ENCODE results near the gene MST1R. TPM values are rescaled to one million over a fixed set of nuclear protein-coding genes. Genes with fewer than 3 reads are reported as not detected.
"Not testable (repeated sequence)": the region's sequence is repeated elsewhere in the genome, so short reads cannot be mapped to it uniquely, and the experiment has no call there.

MST1R gene
- total RNA-seq, 1 donor from 2014 or later: 1.5 TPM

- Mint-ChIP-seq H3K4me3 (no peak overlapping the region), H3K9me3 (no peaks in the 10 kb centered on the region), H3K27me3 (no peaks in the 10 kb centered on the region), H3K4me1 (peaks cover 24% of the 10 kb centered on the region), H3K36me3 (ENCODE audit: low read depth) (peaks cover 10% of the 10 kb centered on the region), H3K27ac (no peak overlapping the region)
- no peak for DNase-seq
- intact Hi-C loops (cut with micrococcal nuclease): loop anchor here (5.0 kb wide), 1 partner anchor 139 kb away; the partner anchor contains the start of gene IP6K1
Observed at GRCh38 chr3:49926117-49926728, 22.6 kb upstream of the MST1R start.

- Mint-ChIP-seq H3K4me3 (no peak overlapping the region), H3K36me3 (ENCODE audit: low read depth) (peaks cover 10% of the 10 kb centered on the region), H3K9me3 (no peaks in the 10 kb centered on the region), H3K4me1 (peaks cover 24% of the 10 kb centered on the region), H3K27ac (no peak overlapping the region), H3K27me3 (no peaks in the 10 kb centered on the region)
- intact Hi-C loops (cut with micrococcal nuclease): loop anchor here (5.0 kb wide), 1 partner anchor 138 kb away; the partner anchor contains the start of gene IP6K1
- DNase-seq: no peak
Observed at GRCh38 chr3:49925485-49925884, 21.8 kb upstream of the MST1R start.

GRCh38 chr3:49924683-49925082, 21.0 kb upstream of the MST1R start:
- no peaks in the 10 kb centered on the region for H3K9me3 Mint-ChIP-seq
- H3K36me3 Mint-ChIP-seq (ENCODE audit: low read depth): peaks cover 13% of the 10 kb centered on the region
- H3K27ac Mint-ChIP-seq: no peak overlapping the region
- DNase-seq: no peak
- H3K4me1 Mint-ChIP-seq: peaks cover 21% of the 10 kb centered on the region
- H3K27me3 Mint-ChIP-seq: no peaks in the 10 kb centered on the region
- intact Hi-C loops (cut with micrococcal nuclease): loop anchor here (5.0 kb wide), 1 partner anchor 137 kb away; the partner anchor contains the start of gene IP6K1
- no peak overlapping the region for H3K4me3 Mint-ChIP-seq

GRCh38 chr3:49917806-49918590, 14.3 kb upstream of the MST1R start:
- intact Hi-C loops (cut with micrococcal nuclease); DNase-seq; H3K4me1 Mint-ChIP-seq; H3K36me3 Mint-ChIP-seq (ENCODE audit: low read depth); H3K27ac Mint-ChIP-seq; H3K27me3 Mint-ChIP-seq; H3K9me3 Mint-ChIP-seq; H3K4me3 Mint-ChIP-seq: not testable (repeated sequence)

GRCh38 chr3:49916686-49917085, 13.0 kb upstream of the MST1R start:
- Mint-ChIP-seq H3K27ac (no peak overlapping the region), H3K36me3 (ENCODE audit: low read depth) (peaks cover 10% of the 10 kb centered on the region), H3K4me1 (peaks cover 5% of the 10 kb centered on the region), H3K9me3 (no peaks in the 10 kb centered on the region), H3K4me3 (no peak overlapping the region), H3K27me3 (no peaks in the 10 kb centered on the region)
- DNase-seq: no peak
- intact Hi-C loops (cut with micrococcal nuclease): no loop called here

GRCh38 chr3:49914906-49915305, 11.2 kb upstream of the MST1R start:
- H3K4me1 Mint-ChIP-seq: peaks cover 4% of the 10 kb centered on the region
- no peak for DNase-seq
- intact Hi-C loops (cut with micrococcal nuclease): no loop called here
- H3K4me3 Mint-ChIP-seq: no peak overlapping the region
- H3K36me3 Mint-ChIP-seq (ENCODE audit: low read depth): peaks cover 14% of the 10 kb centered on the region
- no peaks in the 10 kb centered on the region for H3K9me3 Mint-ChIP-seq
- no peak overlapping the region for H3K27ac Mint-ChIP-seq
- no peaks in the 10 kb centered on the region for H3K27me3 Mint-ChIP-seq

GRCh38 chr3:49912881-49913281, 9.2 kb upstream of the MST1R start:
- no peak overlapping the region for H3K27ac Mint-ChIP-seq
- H3K27me3 Mint-ChIP-seq: no peaks in the 10 kb centered on the region
- no peaks in the 10 kb centered on the region for H3K9me3 Mint-ChIP-seq
- H3K4me3 Mint-ChIP-seq: no peak overlapping the region
- DNase-seq: no peak
- H3K36me3 Mint-ChIP-seq (ENCODE audit: low read depth): peaks cover 16% of the 10 kb centered on the region
- intact Hi-C loops (cut with micrococcal nuclease): no loop called here
- no peaks in the 10 kb centered on the region for H3K4me1 Mint-ChIP-seq

GRCh38 chr3:49911611-49912010, 7.9 kb upstream of the MST1R start:
- Mint-ChIP-seq H3K9me3 (no peaks in the 10 kb centered on the region), H3K36me3 (ENCODE audit: low read depth) (peaks cover 13% of the 10 kb centered on the region), H3K27me3 (no peaks in the 10 kb centered on the region), H3K4me3 (no peak overlapping the region), H3K27ac (no peak overlapping the region), H3K4me1 (peaks cover 4% of the 10 kb centered on the region)
- intact Hi-C loops (cut with micrococcal nuclease): no loop called here
- DNase-seq: no peak

GRCh38 chr3:49911124-49911420, 7.4 kb upstream of the MST1R start:
- intact Hi-C loops (cut with micrococcal nuclease): no loop called here
- Mint-ChIP-seq H3K36me3 (ENCODE audit: low read depth) (peaks cover 13% of the 10 kb centered on the region), H3K4me3 (no peak overlapping the region), H3K9me3 (no peaks in the 10 kb centered on the region), H3K27ac (no peak overlapping the region), H3K4me1 (peaks cover 9% of the 10 kb centered on the region), H3K27me3 (no peaks in the 10 kb centered on the region)
- DNase-seq: no peak

- Mint-ChIP-seq H3K36me3 (ENCODE audit: low read depth) (peaks cover 13% of the 10 kb centered on the region), H3K27me3 (no peaks in the 10 kb centered on the region), H3K9me3 (no peaks in the 10 kb centered on the region), H3K27ac (no peak overlapping the region), H3K4me1 (peaks cover 14% of the 10 kb centered on the region), H3K4me3 (no peak overlapping the region)
- no peak for DNase-seq
- intact Hi-C loops (cut with micrococcal nuclease): no loop called here
Observed at GRCh38 chr3:49910409-49911123, 6.9 kb upstream of the MST1R start.

GRCh38 chr3:49908373-49909199, 4.9 kb upstream of the MST1R start:
- intact Hi-C loops (cut with micrococcal nuclease): no loop called here
- H3K4me1 Mint-ChIP-seq: peaks cover 27% of the 10 kb centered on the region
- no peak overlapping the region for H3K4me3 Mint-ChIP-seq
- peaks cover 13% of the 10 kb centered on the region for H3K36me3 Mint-ChIP-seq (ENCODE audit: low read depth)
- no peaks in the 10 kb centered on the region for H3K9me3 Mint-ChIP-seq
- H3K27ac Mint-ChIP-seq: no peak overlapping the region
- H3K27me3 Mint-ChIP-seq: no peaks in the 10 kb centered on the region
- no peak for DNase-seq

- peak overlapping the region; percentile 73 for H3K4me3 Mint-ChIP-seq
- no peaks in the 10 kb centered on the region for H3K9me3 Mint-ChIP-seq
- peaks cover 30% of the 10 kb centered on the region for H3K4me1 Mint-ChIP-seq
- peaks cover 8% of the 10 kb centered on the region for H3K36me3 Mint-ChIP-seq (ENCODE audit: low read depth)
- intact Hi-C loops (cut with micrococcal nuclease): loop anchor here (1.0 to 2.0 kb wide), 2 partner anchors 39 to 104 kb away; no protein-coding TSS in a partner anchor
- H3K27ac Mint-ChIP-seq: peak overlapping the region; percentile 80
- no peaks in the 10 kb centered on the region for H3K27me3 Mint-ChIP-seq
- DNase-seq: peak; percentile 85
Observed at GRCh38 chr3:49906073-49906743, 2.5 kb upstream of the MST1R start.

GRCh38 chr3:49904448-49904847, 775 bp upstream of the MST1R start:
- H3K9me3 Mint-ChIP-seq; DNase-seq; H3K27me3 Mint-ChIP-seq; intact Hi-C loops (cut with micrococcal nuclease); H3K36me3 Mint-ChIP-seq (ENCODE audit: low read depth): not testable (repeated sequence)
- peak overlapping the region; percentile 90 for H3K27ac Mint-ChIP-seq
- peaks cover 31% of the 10 kb centered on the region for H3K4me1 Mint-ChIP-seq
- peak overlapping the region; percentile 89 for H3K4me3 Mint-ChIP-seq

Measured in activated CD4-positive, alpha-beta T cell treated with anti-CD3 and anti-CD28 coated beads, Interleukin-2, amount 10 ng/mL, durations not matched to agents 24 days and 14 days (primary cell).